H9 (cell line): ENCODE results near the gene TRA2B. TPM values are rescaled to one million over a fixed set of nuclear protein-coding genes. Genes with fewer than 3 reads are reported as not detected.

ENCODE experiments used
- DNase-seq: peaks from one replicate; pipeline ENCODE4 v3.0.0-alpha.2; 2017
- H2AFZ ChIP-seq: one replicate; pipeline ENCODE4 v1.6.1; 2013; ENCODE audit warnings: mild to moderate bottlenecking, low read length, control low read depth, moderate library complexity
- H2AK5ac ChIP-seq: 2 replicates; pipeline ENCODE4 v1.6.1; 2013; ENCODE audit warnings: low read length, control low read depth, mixed read lengths; ENCODE audit not compliant: insufficient read length
- H2BK120ac ChIP-seq: one replicate; pipeline ENCODE4 v1.6.1; 2013; ENCODE audit warnings: low read depth, mild to moderate bottlenecking, low read length, control low read depth, inconsistent platforms; ENCODE audit not compliant: poor library complexity, severe bottlenecking
- H2BK12ac ChIP-seq: 2 replicates; pipeline ENCODE4 v1.6.1; 2013; ENCODE audit warnings: low read length, control low read depth, mixed read lengths, low read depth; ENCODE audit not compliant: insufficient read length
- H2BK15ac ChIP-seq: 2 replicates; pipeline ENCODE4 v1.6.1; 2013; ENCODE audit warnings: low read depth, low read length, control low read depth
- H2BK20ac ChIP-seq: one replicate; pipeline ENCODE4 v1.6.1; 2013; ENCODE audit warnings: low read depth, mild to moderate bottlenecking, low read length, control low read depth, inconsistent platforms; ENCODE audit not compliant: poor library complexity, severe bottlenecking
- H2BK5ac ChIP-seq: 2 replicates; pipeline ENCODE4 v1.6.1; 2013; ENCODE audit warnings: low read length, control low read depth, mixed read lengths; ENCODE audit not compliant: insufficient read length
- H3K14ac ChIP-seq: 2 replicates; pipeline ENCODE4 v1.6.1; 2013; ENCODE audit warnings: low read length, control low read depth; ENCODE audit not compliant: insufficient read depth
- H3K18ac ChIP-seq: 2 replicates; pipeline ENCODE4 v1.6.1; 2013; ENCODE audit warnings: low read depth, mild to moderate bottlenecking, mixed read lengths, low read length, control low read depth; ENCODE audit not compliant: insufficient read length
- H3K23ac ChIP-seq: 2 replicates; pipeline ENCODE4 v1.6.1; 2013; ENCODE audit warnings: low read length, control low read depth, mixed read lengths, low read depth; ENCODE audit not compliant: insufficient read length
- H3K23me2 ChIP-seq: 2 replicates; pipeline ENCODE4 v1.6.1; 2013; ENCODE audit warnings: low read depth, mild to moderate bottlenecking, mixed read lengths, low read length, control low read depth; ENCODE audit not compliant: insufficient read length, poor library complexity, severe bottlenecking
- H3K27ac ChIP-seq: 2 replicates; pipeline ENCODE4 v1.5.1; 2013; ENCODE audit warnings: low read length, control low read depth, mixed read lengths, low read depth; ENCODE audit not compliant: insufficient read length
- H3K27me3 ChIP-seq: 2 replicates; pipeline ENCODE4 v1.6.1; 2013; ENCODE audit warnings: low read length, control low read depth, inconsistent platforms; ENCODE audit not compliant: insufficient read depth
- H3K4ac ChIP-seq: 2 replicates; pipeline ENCODE4 v1.6.1; 2013; ENCODE audit warnings: low read depth, mild to moderate bottlenecking, control low read depth, inconsistent platforms, low read length, moderate library complexity
- H3K4me1 ChIP-seq: 2 replicates; pipeline ENCODE4 v1.6.1; 2013; ENCODE audit warnings: low read length, control low read depth, inconsistent platforms; ENCODE audit not compliant: insufficient read depth
- H3K4me2 ChIP-seq: 2 replicates; pipeline ENCODE4 v1.6.1; 2013; ENCODE audit warnings: low read length, control low read depth, mixed read lengths; ENCODE audit not compliant: insufficient read length, insufficient read depth
- H3K56ac ChIP-seq: 2 replicates; pipeline ENCODE4 v1.6.1; 2013; ENCODE audit warnings: low read depth, mild to moderate bottlenecking, mixed read lengths, low read length, control low read depth; ENCODE audit not compliant: insufficient read length
- H3K79me1 ChIP-seq: 2 replicates; pipeline ENCODE4 v1.6.1; 2013; ENCODE audit warnings: low read depth, mild to moderate bottlenecking, moderate library complexity, low read length, control low read depth, inconsistent platforms; ENCODE audit not compliant: insufficient read depth, poor library complexity, severe bottlenecking
- H3K79me2 ChIP-seq: 2 replicates; pipeline ENCODE4 v1.6.1; 2013; ENCODE audit warnings: low read length, control low read depth, inconsistent platforms; ENCODE audit not compliant: insufficient read depth
- H3K9ac ChIP-seq: 2 replicates; pipeline ENCODE4 v1.6.1; 2013; ENCODE audit warnings: low read length, control low read depth, mixed read lengths; ENCODE audit not compliant: insufficient read length; ENCODE audit errors: extremely low read depth
- H3K9me3 ChIP-seq: one replicate; pipeline ENCODE4 v1.6.1; 2013; ENCODE audit warnings: low read depth, low read length, inconsistent platforms; ENCODE audit not compliant: control insufficient read depth
- H3T11ph ChIP-seq: one replicate; pipeline ENCODE4 v1.6.1; 2013; ENCODE audit warnings: mild to moderate bottlenecking, low read length, control low read depth, inconsistent platforms
- H4K20me1 ChIP-seq: one replicate; pipeline ENCODE4 v1.6.1; 2013; ENCODE audit not compliant: control insufficient read depth, insufficient read length, insufficient read depth
- H4K5ac ChIP-seq: 2 replicates; pipeline ENCODE4 v1.6.1; 2013; ENCODE audit warnings: low read depth, mild to moderate bottlenecking, mixed read lengths, low read length, control low read depth; ENCODE audit not compliant: insufficient read length
- H4K8ac ChIP-seq: replicated peaks from 2 replicates; pipeline ENCODE4 v1.6.1; 2013; ENCODE audit warnings: low read length, control low read depth, mixed read lengths, low read depth; ENCODE audit not compliant: insufficient read length
- H4K91ac ChIP-seq: 2 replicates; pipeline ENCODE4 v1.6.1; 2013; ENCODE audit warnings: low read depth, mild to moderate bottlenecking, moderate library complexity, mixed read lengths, low read length, control low read depth; ENCODE audit not compliant: insufficient read length
- H3K27ac Mint-ChIP-seq, 3 experiments: 2 replicates in 2 of 3; 3 replicates in 1 of 3; pipeline ENCODE4 v1.8.0; 2020 to 2021; ENCODE audit warnings: mixed read lengths in 3 of 3, mild to moderate bottlenecking in 1 of 3, moderate library complexity in 1 of 3
- H3K27me3 Mint-ChIP-seq: 2 replicates; pipeline ENCODE4 v1.8.0; 2021; ENCODE audit warnings: low read depth, mild to moderate bottlenecking, moderate library complexity, mixed read lengths
- H3K36me3 Mint-ChIP-seq, 3 experiments: 2 replicates in 2 of 3; 3 replicates in 1 of 3; pipeline ENCODE4 v1.8.0; 2020 to 2021; ENCODE audit warnings: low read depth in 3 of 3, mixed read lengths in 3 of 3; ENCODE audit not compliant: insufficient read depth in 1 of 3
- H3K4me1 Mint-ChIP-seq, 2 experiments: 2 replicates each; pipeline ENCODE4 v1.8.0; 2020; ENCODE audit warnings: mixed read lengths in 2 of 2
- H3K4me3 Mint-ChIP-seq, 2 experiments: 2 replicates in 1 of 2; 3 replicates in 1 of 2; pipeline ENCODE4 v1.8.0; 2020 to 2021; ENCODE audit warnings: mild to moderate bottlenecking in 2 of 2, mixed read lengths in 2 of 2, moderate library complexity in 1 of 2
- H3K9me3 Mint-ChIP-seq, 2 experiments: 2 replicates in 1 of 2; 3 replicates in 1 of 2; pipeline ENCODE4 v1.8.0; 2020; ENCODE audit warnings: mild to moderate bottlenecking in 2 of 2, mixed read lengths in 2 of 2, moderate library complexity in 1 of 2
- WGBS: extraction: QIAGEN DNeasy Blood & Tissue Kit; methylation state at CpG from one replicate; pipeline ENCODE4 v1.1.7; 2013; ENCODE audit warnings: missing lambda C conversion rate, low lambda C conversion rate, mixed read lengths; ENCODE audit not compliant: insufficient read length; ENCODE audit errors: extremely low coverage; 5-methylcytosine and 5-hydroxymethylcytosine counted together
- total RNA-seq: library from RNA; stranded (reverse); gene quantifications from 2 replicates; pipeline ENCODE4 v1.2.1, GENCODE V29; 2021
- TF ChIP-seq, protein P1 (sequence below): fragments of 200-600 bp; sonication (generic); conservative IDR thresholded peaks from 3 replicates; pipeline ENCODE4 v1.8.0; 2021; ENCODE audit warnings: antibody characterized with exemption, mild to moderate bottlenecking

Gene TRA2B
- total RNA-seq, 1 experiment from 2014 or later: 344 TPM

DNA sequence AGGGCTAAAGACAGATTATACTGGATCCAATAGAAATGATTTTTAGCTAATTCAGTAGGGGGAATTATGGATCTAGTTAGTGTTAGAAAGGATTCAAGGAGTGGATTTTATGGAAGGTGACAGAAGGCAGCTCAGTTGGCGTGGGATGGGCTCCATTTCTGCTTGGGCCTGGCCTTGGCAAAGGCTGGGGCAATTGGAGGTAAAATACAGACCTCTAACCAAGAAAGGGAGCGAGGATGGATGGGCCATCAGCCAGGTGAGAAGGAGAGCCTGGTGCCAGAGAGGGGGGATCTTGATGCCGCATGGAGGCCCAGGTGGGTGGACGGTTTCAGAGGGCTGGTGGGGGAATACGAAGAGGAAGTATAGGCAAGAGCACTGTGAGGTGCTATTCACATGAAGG lies 40.7 kb upstream of the TRA2B start:
- H3K9me3 ChIP-seq: no peaks in the 10 kb centered on the region
- no peak overlapping the region for H3K18ac ChIP-seq
- H2BK15ac ChIP-seq: no peak overlapping the region
- no peak overlapping the region for H2AK5ac ChIP-seq
- no peaks in the 10 kb centered on the region for H3K79me1 ChIP-seq
- H3T11ph ChIP-seq: no peak overlapping the region
- H3K4me2 ChIP-seq: no peak overlapping the region
- H3K9me3 Mint-ChIP-seq: no peaks in the 10 kb centered on the region
- H3K4me3 Mint-ChIP-seq: no peak overlapping the region
- TF ChIP-seq, protein P1, sequence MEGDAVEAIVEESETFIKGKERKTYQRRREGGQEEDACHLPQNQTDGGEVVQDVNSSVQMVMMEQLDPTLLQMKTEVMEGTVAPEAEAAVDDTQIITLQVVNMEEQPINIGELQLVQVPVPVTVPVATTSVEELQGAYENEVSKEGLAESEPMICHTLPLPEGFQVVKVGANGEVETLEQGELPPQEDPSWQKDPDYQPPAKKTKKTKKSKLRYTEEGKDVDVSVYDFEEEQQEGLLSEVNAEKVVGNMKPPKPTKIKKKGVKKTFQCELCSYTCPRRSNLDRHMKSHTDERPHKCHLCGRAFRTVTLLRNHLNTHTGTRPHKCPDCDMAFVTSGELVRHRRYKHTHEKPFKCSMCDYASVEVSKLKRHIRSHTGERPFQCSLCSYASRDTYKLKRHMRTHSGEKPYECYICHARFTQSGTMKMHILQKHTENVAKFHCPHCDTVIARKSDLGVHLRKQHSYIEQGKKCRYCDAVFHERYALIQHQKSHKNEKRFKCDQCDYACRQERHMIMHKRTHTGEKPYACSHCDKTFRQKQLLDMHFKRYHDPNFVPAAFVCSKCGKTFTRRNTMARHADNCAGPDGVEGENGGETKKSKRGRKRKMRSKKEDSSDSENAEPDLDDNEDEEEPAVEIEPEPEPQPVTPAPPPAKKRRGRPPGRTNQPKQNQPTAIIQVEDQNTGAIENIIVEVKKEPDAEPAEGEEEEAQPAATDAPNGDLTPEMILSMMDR: no peak
- H3K79me2 ChIP-seq: no peaks in the 10 kb centered on the region
- H4K91ac ChIP-seq: no peak overlapping the region
- no peaks in the 10 kb centered on the region for H3K4me1 ChIP-seq
- H4K20me1 ChIP-seq: no peaks in the 10 kb centered on the region
- H3K4ac ChIP-seq: no peak overlapping the region
- no peak overlapping the region for H4K8ac ChIP-seq
- H3K36me3 Mint-ChIP-seq: no peaks in the 10 kb centered on the region
- no peaks in the 10 kb centered on the region for H3K23me2 ChIP-seq
- no peak overlapping the region for H2AFZ ChIP-seq
- H3K9ac ChIP-seq: no peak overlapping the region
- H3K27me3 ChIP-seq: no peaks in the 10 kb centered on the region
- no peak overlapping the region for H4K5ac ChIP-seq
- no peak overlapping the region for H2BK12ac ChIP-seq
- DNase-seq: no peak
- H2BK120ac ChIP-seq: no peak overlapping the region
- H2BK20ac ChIP-seq: no peak overlapping the region
- H3K4me1 Mint-ChIP-seq: peaks cover 0 to 2% of the 10 kb centered on the region in 2 experiments; a peak in 2 of 4 replicates
- no peak overlapping the region for H3K56ac ChIP-seq
- no peak overlapping the region for H3K27ac ChIP-seq
- H3K27ac Mint-ChIP-seq: no peak overlapping the region
- no peak overlapping the region for H3K23ac ChIP-seq
- H3K27me3 Mint-ChIP-seq: peaks cover 22% of the 10 kb centered on the region
- H2BK5ac ChIP-seq: no peak overlapping the region
- H3K14ac ChIP-seq: no peak overlapping the region
- WGBS: no CpG with 5 or more reads among the region's 5 CpGs
